ENCODE measurements around the gene PIP5K1C. TPM values are rescaled to one million over a fixed set of nuclear protein-coding genes. Genes with fewer than 3 reads are reported as not detected.
"Not testable (repeated sequence)": the region's sequence is repeated elsewhere in the genome, so short reads cannot be mapped to it uniquely, and the experiment has no call there.

PIP5K1C gene
- total RNA-seq, 2 donors from 2014 or later, result 27.0 to 29.6 TPM

DNA sequence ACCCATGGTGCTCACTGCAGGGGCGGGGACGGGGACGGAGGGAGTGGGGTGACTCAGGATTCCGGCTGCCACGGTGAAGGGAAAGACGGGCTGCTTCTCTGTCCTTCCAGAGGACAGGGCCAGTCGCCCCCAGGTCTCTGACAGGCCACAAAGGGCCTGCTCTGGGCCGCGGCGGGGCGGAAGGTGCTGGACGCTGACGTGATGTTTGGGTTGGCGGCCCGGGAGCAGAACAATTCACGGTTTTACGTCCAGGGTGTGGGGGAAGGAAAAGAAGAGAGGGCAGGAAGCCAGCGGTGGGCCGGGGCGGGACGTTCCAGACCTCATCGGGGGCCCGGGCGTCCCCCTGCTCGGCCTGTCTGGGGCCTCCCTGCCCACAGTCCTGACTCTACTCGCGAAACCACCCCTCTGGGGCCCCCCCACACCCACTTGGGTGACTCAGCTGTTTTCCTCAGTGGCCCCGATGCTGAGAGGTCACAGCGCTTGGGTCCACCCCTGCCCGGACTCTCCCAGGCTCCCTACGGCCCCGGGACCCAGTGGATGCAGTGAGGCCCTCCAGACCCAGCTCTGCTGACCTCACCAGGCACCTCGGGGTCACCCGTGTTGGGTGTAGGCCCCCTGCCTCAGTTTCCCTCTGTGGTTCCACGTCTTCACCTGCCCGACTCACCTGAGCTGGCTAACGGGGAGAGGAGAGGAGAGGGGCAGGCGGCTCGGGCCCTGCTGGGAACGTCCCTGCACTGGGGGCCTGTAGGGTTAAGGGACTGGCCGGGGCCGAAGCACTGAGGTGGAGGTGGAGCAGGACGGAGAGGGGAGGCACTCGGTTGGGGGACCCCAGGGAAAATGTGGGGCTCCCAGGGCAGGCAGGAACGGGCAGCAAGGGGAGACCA lies 29.2 kb downstream of the PIP5K1C start:
- H3K4me1 Mint-ChIP-seq (ENCODE audit: low read depth in 2 of 2), result peaks cover 21 to 55% of the 10 kb centered on the region in 2 donors
- H3K36me3 Mint-ChIP-seq, result no peaks in the 10 kb centered on the region

DNA sequence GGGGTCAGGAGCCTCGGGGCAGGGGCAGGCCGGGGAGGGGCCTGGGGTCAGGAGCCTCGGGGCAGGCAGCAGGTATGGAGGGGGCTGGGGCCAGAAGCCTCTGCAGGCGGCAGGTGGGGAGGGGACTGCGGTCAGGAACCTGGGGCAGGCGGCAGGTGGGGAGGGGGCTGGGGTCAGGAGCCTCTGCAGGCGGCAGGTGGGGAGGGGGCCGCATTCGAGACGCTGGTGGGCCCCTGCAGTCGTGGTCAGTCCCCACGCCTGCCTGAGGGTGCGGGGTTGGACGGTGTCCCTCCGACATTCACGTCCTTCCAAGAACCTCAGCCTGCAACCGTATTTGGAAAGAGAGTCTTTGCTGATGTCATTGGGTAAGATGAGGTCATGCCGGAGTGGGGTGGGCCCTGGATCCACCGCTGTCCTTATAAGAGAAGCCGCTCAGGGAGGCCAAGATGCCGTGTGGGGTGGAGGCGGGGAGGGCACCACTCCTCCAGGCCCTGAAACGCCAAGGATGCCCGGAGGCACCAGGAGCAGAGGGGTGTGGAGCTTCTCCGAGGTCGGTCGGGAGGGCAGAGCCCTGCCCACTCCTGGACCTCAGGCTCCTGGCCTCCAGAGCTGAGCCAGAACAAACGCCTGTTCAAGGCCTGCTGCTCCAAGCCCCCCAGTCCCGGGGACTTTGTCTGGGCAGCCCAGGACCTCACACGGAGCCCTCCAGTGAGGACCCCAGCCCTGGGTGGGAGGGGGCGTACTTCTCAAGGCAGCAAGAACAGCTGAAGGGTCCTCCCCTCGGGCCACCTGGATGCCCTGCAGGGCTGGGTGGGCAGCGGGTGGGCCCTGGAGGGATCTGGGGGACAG lies 30.1 kb downstream of the PIP5K1C start:
- Mint-ChIP-seq H3K4me3 (peak overlapping the region; percentile 84), H3K36me3 (no peaks in the 10 kb centered on the region), H3K27ac (peak overlapping the region; percentile 82 to 91), H3K27me3 (no peaks in the 10 kb centered on the region), H3K9me3 (no peaks in the 10 kb centered on the region), H3K4me1 (ENCODE audit: low read depth in 2 of 2) (peaks cover 22 to 53% of the 10 kb centered on the region in 2 donors)
- DNase-seq (ENCODE audit: low spot score) (no peak), ATAC-seq (no peak)

More for the DNA sequence above, 29.2 kb downstream of the PIP5K1C start:
- DNase-seq (ENCODE audit: low spot score) (peak; percentile 91), ATAC-seq (peak; percentile 85 to 90)
- Mint-ChIP-seq H3K9me3 (no peaks in the 10 kb centered on the region), H3K4me3 (peak overlapping the region; percentile 84), H3K27me3 (no peaks in the 10 kb centered on the region), H3K27ac (peak overlapping the region; percentile 82 to 91)

DNA sequence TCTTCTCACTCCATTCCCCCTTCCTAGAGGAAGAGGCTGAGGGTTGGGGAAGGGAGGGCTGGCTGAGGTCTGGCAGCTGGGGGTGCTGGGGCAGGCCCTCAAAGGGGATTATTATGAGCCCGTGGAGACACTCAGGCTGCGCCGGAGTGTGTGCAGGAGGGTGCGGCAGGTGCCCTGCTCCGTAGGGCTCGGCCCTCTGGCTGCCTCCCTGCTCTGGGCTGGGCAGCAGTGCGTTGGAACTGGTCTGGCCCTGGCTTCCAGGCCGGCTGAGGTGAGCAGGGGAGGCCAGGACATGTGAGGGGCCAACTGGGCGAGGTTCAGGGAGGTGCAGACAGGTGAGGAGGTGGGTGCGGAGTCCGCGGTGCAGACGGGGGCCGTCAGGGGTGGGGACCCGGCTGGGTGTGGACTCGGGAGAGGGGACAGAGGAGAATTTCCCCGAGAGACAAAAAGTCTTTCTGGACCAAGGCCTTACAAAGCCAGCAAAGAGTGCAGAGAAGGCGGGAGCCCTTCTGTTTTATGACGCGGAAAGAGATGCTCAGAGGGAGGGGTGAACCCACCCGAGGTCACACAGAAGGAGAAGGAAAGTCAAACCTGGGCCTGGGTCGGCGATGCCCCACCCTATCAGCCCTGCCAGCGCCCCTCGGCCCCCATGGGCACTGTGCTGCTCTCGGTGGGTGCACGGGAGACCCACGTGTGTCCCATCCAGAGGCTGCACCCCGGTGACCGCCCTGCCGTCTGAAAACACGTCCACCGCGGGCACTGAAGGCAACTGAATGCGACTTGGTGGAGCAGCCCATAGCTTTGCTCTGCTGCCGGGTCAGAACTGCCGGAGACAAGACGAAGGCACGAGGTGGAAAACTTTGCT lies 31.0 kb downstream of the PIP5K1C start:
- Mint-ChIP-seq H3K4me3 (peak overlapping the region; percentile 30), H3K9me3 (no peaks in the 10 kb centered on the region), H3K27me3 (no peaks in the 10 kb centered on the region), H3K27ac (peak overlapping the region; percentile 12 to 29), H3K4me1 (ENCODE audit: low read depth in 2 of 2) (peaks cover 22 to 48% of the 10 kb centered on the region in 2 donors), H3K36me3 (no peaks in the 10 kb centered on the region)
- no peak for ATAC-seq
- DNase-seq (ENCODE audit: low spot score), result no peak

DNA sequence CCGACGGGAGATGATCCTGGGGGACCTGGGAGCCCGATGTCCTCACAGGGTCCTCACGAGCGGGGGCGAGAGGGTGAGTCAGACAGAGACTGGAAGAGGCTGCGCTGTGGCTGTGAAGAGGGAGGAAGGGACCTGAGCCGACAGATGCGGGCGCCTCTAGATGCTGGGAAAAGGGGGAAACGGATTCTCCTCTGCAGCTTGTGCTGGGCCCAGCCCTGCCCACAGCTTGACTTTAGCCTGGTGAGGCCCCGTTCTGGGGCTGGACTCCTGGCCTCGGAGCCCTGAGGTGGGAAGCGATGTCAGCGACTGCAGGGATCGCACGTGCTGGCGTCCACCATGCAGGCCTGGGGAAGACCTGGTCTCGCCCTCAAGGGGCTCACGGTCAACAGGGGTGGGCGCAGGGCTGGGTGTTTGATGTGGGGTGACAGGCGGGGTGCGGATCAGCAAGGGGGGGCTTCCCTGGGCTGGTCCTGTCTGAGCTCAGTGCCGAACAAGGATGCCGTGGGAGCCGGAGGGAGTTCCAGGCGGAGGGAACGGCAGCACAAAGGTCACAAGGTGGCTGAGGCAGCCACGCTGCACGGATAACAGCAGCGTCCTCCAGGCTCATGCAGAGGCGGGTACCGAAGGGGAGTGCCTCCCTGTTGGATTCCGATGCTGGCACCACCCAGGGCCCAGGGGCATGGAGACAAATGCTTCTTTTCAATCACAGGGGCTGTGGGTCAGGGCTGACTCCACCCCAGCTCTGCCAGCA lies 31.8 kb downstream of the PIP5K1C start:
- H3K9me3 Mint-ChIP-seq, result no peaks in the 10 kb centered on the region
- no peaks in the 10 kb centered on the region for H3K27me3 Mint-ChIP-seq
- DNase-seq (ENCODE audit: low spot score), result no peak
- no peak overlapping the region for H3K27ac Mint-ChIP-seq
- H3K4me1 Mint-ChIP-seq (ENCODE audit: low read depth in 2 of 2), result peaks cover 22 to 44% of the 10 kb centered on the region in 2 donors
- no peak for ATAC-seq
- no peak overlapping the region for H3K4me3 Mint-ChIP-seq
- no peaks in the 10 kb centered on the region for H3K36me3 Mint-ChIP-seq

DNA sequence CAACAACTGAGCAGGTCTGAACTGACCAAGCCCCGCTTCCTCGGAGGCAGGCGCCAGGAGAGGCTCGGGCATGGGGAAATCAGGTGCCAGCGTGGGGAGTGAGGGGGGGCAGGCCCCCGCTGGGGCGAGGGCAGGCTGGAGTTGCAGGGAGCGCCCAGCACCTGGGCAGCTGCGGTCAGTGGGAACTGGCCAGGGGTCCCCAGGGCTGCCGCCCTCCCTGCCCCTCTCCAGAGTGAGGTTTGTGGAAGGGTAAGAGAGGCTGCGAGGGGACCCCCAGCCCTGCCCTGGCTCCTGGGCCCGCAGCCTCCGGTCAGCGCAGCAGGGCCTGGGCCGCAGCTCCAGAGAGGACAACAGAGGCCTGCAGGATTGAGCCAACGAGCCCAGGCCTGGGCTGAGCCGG lies 32.5 kb downstream of the PIP5K1C start:
- no peaks in the 10 kb centered on the region for H3K36me3 Mint-ChIP-seq
- H3K27ac Mint-ChIP-seq, result no peak overlapping the region
- no peak overlapping the region for H3K4me3 Mint-ChIP-seq
- DNase-seq (ENCODE audit: low spot score) (no peak), ATAC-seq (no peak)
- no peaks in the 10 kb centered on the region for H3K9me3 Mint-ChIP-seq
- peaks cover 22 to 41% of the 10 kb centered on the region in 2 donors for H3K4me1 Mint-ChIP-seq (ENCODE audit: low read depth in 2 of 2)
- H3K27me3 Mint-ChIP-seq, result no peaks in the 10 kb centered on the region

DNA sequence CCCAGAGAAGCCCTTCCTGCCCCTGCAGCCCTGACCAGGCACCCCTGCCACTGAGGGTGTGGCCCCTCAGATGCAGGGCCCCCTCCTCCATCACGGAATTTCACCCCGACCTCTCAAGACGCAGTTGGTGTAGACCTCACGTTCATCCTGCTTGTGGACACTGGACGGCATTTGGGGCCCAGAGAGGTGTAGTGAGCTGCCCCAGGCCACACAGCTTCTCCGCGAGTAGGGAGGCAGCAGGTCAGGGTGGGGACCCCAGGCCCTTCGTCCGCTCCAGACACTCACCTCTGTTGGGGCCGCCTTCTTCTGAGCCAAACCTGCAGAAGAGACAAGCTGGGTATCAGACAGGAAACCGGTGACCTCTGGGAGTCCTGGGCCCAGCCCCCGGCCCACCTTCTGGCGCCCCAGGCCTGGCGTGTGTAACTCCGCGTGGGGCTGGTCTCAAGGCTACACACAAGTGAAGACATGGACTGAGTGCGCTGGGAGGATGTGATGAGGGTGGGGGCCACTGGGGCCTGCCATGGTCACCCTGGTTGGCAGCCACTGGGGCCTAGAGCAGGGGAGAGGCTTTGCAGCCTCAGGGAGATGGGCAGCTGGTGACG lies 33.1 kb downstream of the PIP5K1C start:
- H3K4me1 Mint-ChIP-seq (ENCODE audit: low read depth in 2 of 2), result peaks cover 22 to 37% of the 10 kb centered on the region in 2 donors
- DNase-seq (ENCODE audit: low spot score), result no peak

DNA sequence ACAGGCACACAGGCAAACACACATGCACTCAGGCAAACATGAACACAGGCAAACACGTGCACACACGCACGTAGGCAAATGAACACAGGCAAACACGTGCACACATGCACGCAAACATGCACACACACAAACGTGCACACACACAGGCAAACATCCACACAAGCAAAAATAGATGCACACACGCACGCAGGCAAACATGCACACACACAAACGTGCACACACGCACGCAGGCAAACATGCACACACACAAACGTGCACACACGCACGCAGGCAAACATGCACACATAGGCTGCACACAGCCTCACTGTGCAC lies 33.8 kb downstream of the PIP5K1C start:
- not testable (repeated sequence) for DNase-seq (ENCODE audit: low spot score); H3K4me3 Mint-ChIP-seq; ATAC-seq; H3K36me3 Mint-ChIP-seq; H3K27me3 Mint-ChIP-seq; H3K9me3 Mint-ChIP-seq; H3K27ac Mint-ChIP-seq
- peaks cover 18 to 32% of the 10 kb centered on the region in 2 donors for H3K4me1 Mint-ChIP-seq (ENCODE audit: low read depth in 2 of 2)

More for the DNA sequence above, 33.1 kb downstream of the PIP5K1C start:
- Mint-ChIP-seq H3K27me3 (no peaks in the 10 kb centered on the region), H3K9me3 (no peaks in the 10 kb centered on the region), H3K27ac (no peak overlapping the region), H3K36me3 (no peaks in the 10 kb centered on the region), H3K4me3 (no peak overlapping the region)
- ATAC-seq, result no peak

DNA sequence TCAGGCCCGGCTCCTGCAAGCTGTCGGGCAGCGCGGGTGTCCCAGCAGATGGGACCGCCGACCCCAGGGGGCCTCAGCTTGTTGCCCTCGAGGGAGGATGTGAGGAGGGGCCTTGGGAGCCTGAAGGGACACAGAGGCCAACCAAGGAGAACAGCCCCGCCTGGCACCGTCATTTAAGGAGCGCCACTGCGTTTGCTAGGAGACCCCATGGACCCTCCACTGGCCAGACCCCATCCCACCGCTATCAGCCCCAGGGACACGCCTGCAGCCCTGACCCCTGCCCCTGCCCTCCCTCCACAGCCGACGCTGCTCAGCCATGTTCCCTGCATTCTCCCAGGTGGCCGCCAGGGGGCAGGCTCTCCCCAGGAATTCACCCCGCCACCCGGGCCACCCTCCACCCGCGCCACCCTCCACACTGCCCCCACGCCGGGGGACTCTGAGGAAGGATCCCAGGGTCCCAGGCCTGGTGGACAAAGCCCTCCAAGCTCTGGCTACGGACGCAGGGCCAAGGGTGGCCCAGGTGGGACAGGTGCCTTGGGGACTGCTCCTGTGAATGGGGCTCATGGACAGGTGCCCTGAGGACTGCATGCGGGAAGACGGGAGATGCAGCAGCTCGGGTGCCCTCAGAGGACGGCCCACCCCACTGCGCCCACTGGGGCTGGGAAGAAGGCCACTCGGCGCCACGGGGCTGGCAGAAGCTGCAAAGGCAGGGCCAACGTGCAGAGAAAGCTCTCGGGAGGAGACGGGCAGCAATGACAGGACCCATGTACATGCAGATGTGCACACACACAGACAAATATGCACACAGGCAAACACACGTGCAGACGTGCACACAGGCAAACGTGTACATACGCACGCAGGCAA lies 34.4 kb downstream of the PIP5K1C start:
- no peaks in the 10 kb centered on the region for H3K9me3 Mint-ChIP-seq
- no peaks in the 10 kb centered on the region for H3K27me3 Mint-ChIP-seq
- no peak overlapping the region for H3K4me3 Mint-ChIP-seq
- peak; percentile 62 to 78 for ATAC-seq
- H3K27ac Mint-ChIP-seq, result no peak overlapping the region
- peaks cover 12 to 28% of the 10 kb centered on the region in 2 donors for H3K4me1 Mint-ChIP-seq (ENCODE audit: low read depth in 2 of 2)
- DNase-seq (ENCODE audit: low spot score), result peak; percentile 73
- no peaks in the 10 kb centered on the region for H3K36me3 Mint-ChIP-seq

DNA sequence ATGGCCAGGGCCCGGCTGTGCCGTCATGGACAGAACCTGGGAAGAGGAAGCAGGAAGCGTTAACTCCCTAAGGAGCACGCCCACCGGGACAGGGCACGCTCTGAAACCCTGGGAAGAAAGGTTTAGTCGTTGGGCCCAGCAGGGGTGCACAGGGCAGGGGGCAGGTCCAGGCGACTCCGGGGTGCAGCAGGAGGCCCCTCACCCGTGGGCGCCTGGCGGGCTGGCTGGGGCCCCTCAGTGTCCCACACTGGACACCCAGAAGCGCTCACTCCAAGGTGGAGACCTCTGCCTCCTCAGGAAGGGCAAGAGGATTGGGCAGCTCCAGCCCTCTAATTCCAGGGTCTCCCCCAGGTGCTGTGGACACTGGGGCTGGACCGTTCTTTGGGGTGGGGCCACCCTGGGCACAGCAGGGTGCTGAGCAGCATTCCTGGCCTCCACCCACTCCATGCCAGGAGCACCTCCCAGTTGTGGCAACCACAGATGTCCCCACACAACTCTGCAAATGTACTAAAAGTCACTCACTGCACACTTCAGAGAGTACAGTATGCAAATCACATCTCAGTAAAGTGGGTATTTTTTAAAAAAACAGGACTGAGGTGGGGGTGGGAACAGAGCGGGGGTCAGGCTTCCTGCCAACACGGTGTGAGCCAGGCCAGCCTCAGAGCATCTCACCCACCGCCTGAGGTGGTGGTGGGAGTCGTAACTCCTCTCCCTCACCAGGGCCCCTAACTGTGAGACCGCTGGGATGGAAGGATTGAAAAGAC lies 35.2 kb downstream of the PIP5K1C start:
- no peak overlapping the region for H3K4me3 Mint-ChIP-seq

DNA sequence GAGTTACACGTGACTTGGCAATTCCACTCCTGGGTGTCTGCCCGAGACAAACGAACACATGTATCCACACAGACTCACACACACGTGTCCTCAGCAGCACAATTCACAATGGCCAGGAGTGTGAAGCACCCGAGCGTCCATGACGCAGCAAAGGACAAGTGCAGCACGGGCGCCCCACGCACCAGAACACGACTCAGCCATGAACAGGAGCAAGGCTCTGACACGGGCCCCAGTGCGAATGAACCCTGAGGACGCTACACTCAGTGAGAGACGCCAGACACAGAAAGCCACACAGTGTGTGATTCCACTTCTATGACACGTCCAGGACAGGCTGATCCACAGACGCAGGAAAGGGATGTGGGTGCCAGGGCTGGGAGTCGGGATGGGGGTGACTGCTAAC lies 36.4 kb downstream of the PIP5K1C start:
- Mint-ChIP-seq H3K4me1 (ENCODE audit: low read depth in 2 of 2) (peaks cover 8 to 15% of the 10 kb centered on the region in 2 donors), H3K36me3 (no peaks in the 10 kb centered on the region), H3K27me3 (no peaks in the 10 kb centered on the region), H3K27ac (no peak overlapping the region), H3K4me3 (no peak overlapping the region), H3K9me3 (no peaks in the 10 kb centered on the region)
- ATAC-seq (no peak), DNase-seq (ENCODE audit: low spot score) (no peak)

More for the DNA sequence above, 35.2 kb downstream of the PIP5K1C start:
- H3K4me1 Mint-ChIP-seq (ENCODE audit: low read depth in 2 of 2), result peaks cover 8 to 23% of the 10 kb centered on the region in 2 donors
- no peaks in the 10 kb centered on the region for H3K36me3 Mint-ChIP-seq
- no peak for DNase-seq (ENCODE audit: low spot score)
- no peak for ATAC-seq
- H3K27ac Mint-ChIP-seq, result no peak overlapping the region
- H3K9me3 Mint-ChIP-seq, result no peaks in the 10 kb centered on the region
- H3K27me3 Mint-ChIP-seq, result no peaks in the 10 kb centered on the region
